ENCODE data around the gene CAMK2N2. TPM values are rescaled to one million over a fixed set of nuclear protein-coding genes. Genes with fewer than 3 reads are reported as not detected.

CAMK2N2 gene
- total RNA-seq, 4 donors from 2014 or later: not detected

DNA sequence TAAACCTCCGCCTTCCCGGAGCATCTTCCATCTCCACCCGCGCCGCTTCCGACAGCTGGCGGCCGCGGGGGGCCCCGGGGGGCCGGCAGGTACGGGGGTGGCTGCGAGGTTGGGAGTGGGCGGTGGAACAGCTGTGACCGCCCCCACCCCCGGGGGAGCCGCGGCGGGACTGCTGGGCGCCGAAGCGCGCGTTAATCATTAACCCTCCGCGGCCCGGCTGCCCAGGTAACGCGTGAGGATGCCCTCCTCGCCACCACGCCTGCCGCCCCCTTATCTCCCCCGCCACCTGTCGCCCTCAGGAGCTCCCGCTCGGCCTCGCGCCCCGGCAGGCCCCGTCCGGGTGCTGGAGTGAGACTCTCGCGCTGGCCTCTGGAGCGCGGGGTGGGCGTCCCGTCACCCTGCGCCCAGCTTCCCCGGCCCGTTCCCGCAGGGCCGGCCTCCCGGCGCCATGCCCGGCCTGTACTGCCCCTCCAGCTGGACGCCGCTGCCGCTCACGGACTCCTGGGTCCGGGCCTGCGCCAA, 31.2 kb downstream of the CAMK2N2 start:
- no CpG with 5 or more reads among the region's 61 CpGs for WGBS, 2 donors
- Histone ChIP-seq H3K4me3 (peak overlapping the region; percentile 27 to 67 (median 46)), H3K9me3 (no peaks in the 10 kb centered on the region), H3K27me3 (peaks cover 12 to 99% (median 13%) of the 10 kb centered on the region in 4 donors), H3K36me3 (no peaks in the 10 kb centered on the region), H3K27ac (no peak overlapping the region), H3K4me1 (peaks cover 9 to 36% (median 21%) of the 10 kb centered on the region in 3 donors)
- no peak for DNase-seq
- intact Hi-C loops (cut with DNase I): no loop called here
- TF ChIP-seq, protein P1, sequence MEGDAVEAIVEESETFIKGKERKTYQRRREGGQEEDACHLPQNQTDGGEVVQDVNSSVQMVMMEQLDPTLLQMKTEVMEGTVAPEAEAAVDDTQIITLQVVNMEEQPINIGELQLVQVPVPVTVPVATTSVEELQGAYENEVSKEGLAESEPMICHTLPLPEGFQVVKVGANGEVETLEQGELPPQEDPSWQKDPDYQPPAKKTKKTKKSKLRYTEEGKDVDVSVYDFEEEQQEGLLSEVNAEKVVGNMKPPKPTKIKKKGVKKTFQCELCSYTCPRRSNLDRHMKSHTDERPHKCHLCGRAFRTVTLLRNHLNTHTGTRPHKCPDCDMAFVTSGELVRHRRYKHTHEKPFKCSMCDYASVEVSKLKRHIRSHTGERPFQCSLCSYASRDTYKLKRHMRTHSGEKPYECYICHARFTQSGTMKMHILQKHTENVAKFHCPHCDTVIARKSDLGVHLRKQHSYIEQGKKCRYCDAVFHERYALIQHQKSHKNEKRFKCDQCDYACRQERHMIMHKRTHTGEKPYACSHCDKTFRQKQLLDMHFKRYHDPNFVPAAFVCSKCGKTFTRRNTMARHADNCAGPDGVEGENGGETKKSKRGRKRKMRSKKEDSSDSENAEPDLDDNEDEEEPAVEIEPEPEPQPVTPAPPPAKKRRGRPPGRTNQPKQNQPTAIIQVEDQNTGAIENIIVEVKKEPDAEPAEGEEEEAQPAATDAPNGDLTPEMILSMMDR (IDR thresholded peaks at IDR 0.05): no peak
- TF ChIP-seq POLR2A (IDR thresholded peaks at IDR 0.05): no peak

DNA sequence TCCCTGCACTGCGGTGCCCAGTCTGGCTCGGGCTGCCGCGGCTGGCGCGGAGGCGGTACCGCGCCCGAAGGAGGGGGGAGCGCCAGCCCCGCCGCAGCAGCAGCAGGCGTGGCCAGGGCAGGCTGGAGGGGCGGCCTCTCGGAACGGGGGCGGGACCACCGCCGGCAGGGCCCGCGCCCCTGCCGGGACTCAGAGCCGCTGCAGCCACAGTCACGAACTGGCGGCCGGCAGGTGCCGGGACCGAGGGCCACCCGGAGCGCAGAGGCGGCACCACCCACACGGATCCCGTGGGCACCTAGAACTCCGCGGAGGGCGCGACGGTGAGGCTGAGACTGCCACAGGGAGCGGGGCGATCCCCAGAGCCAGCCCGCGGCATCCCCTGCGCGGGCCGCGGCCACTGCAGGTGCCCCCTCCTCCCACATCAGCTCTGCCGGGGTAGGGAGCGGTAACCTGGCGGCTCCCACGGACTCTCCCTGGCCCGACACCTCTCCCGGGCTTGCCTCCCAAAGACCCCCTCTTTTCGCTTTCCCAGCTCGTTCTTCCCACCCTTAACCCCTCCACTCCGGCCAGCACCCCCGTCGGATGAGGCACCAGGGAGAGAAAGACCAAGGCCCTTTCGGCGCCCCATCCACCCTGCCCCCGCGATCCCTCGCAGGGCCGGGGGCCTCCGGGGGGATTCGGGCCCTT, 31.8 kb downstream of the CAMK2N2 start, which contains the start of gene VWA5B2:
Gene VWA5B2, plus strand, starts transcription at position 192 of the 687 bp plus-strand sequence. CDS start 944 bp downstream, outside the sequence.
- H3K4me3 ChIP-seq: peak within 1 kb of the TSS; percentile 27 to 67 (median 46)
- TF ChIP-seq, protein P1 (IDR thresholded peaks at IDR 0.05): peak in 4 of 6 experiments; percentile 23 to 44 (median 28)
- no peak for TF ChIP-seq POLR2A (IDR thresholded peaks at IDR 0.05)
- no peak within 1 kb of the TSS for H3K27ac ChIP-seq
- no peak for DNase-seq
- 3% methylated on average over 9 of the region's 66 CpGs; no CpG with 5 or more reads in 1 of the 2 donors for WGBS, 2 donors
- H3K9me3 ChIP-seq: no peaks in the 10 kb centered on the region
- H3K27me3 ChIP-seq: peaks cover 12 to 98% (median 13%) of the 10 kb centered on the region in 4 donors
- H3K36me3 ChIP-seq: no peaks in the 10 kb centered on the region
- intact Hi-C loops (cut with DNase I): no loop called here
- H3K4me1 ChIP-seq: peaks cover 9 to 35% (median 21%) of the 10 kb centered on the region in 3 donors

DNA sequence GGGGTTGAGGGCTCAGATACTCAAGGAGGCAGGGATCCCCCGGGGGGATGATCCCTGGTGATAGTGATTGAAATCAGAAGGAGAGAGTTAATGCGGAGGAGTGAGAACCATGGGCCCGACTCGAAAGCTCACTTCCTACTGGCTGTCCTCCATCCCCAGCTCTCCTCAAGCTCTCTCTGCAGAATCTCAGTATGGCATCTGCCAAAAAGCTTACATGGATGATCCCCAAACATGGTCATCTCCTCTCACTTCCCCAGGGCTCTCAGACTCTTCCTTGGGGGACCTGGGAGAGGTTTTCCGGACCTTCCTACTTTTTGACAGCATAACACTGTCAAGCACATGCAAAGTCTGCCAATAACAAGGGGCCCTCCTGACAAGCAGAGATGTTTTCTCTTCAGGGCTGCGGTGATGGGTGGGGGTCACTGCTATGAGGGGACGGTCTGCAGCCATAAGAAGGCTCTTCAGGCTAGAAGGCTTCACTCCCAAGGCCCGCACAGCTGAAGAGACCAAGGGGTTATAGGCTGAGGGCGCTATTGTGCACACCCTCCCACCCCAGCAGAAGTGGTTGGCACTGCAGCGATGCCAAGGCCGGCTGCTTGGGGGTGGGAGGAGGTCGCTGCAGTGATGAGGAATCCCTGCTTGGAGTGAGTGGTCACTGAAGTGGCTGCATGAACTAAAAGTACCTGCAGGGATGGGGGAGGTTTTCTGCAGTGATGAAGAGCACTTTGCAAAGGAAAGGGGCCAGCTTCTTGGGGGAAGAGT, 32.8 kb downstream of the CAMK2N2 start:
- Histone ChIP-seq H3K9me3 (no peaks in the 10 kb centered on the region), H3K27ac (no peak overlapping the region), H3K27me3 (peaks cover 12 to 89% (median 13%) of the 10 kb centered on the region in 4 donors), H3K36me3 (no peaks in the 10 kb centered on the region), H3K4me3 (peak overlapping the region in 2 of 4 donors; percentile 53 to 67), H3K4me1 (peaks cover 9 to 26% (median 21%) of the 10 kb centered on the region in 3 donors)
- TF ChIP-seq, protein P1 (IDR thresholded peaks at IDR 0.05): no peak
- intact Hi-C loops (cut with DNase I): no loop called here
- WGBS, 2 donors: 60 to 67% methylated on average over 5 to 7 of the region's 12 CpGs
- no peak for DNase-seq

DNA sequence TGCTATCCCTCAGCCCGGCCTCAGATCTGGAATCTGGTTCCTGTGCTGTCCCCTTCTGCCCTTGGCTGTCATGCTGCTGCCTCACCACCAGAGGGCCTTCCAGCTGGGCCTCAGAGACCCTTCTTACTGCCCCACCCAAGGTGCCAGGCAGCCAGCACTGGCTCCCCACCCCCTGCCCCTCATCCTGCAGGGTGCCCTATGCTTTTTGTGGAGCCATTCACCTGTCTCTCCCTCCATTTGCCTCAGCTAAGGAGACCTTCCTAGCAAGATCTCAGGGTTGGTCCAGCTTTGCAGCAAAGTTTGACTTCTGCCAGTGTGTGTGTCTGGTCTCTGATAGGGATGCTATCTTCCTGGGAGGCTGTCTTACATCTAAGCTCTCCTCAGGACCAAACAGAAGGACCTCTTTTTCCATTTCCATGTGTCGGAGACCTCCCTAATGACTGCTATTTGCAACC, 33.8 kb downstream of the CAMK2N2 start:
- Histone ChIP-seq H3K4me1 (peaks cover 9 to 26% (median 21%) of the 10 kb centered on the region in 3 donors), H3K27me3 (peaks cover 12 to 84% (median 13%) of the 10 kb centered on the region in 4 donors), H3K27ac (no peak overlapping the region), H3K36me3 (no peaks in the 10 kb centered on the region), H3K9me3 (no peaks in the 10 kb centered on the region), H3K4me3 (no peak overlapping the region)
- DNase-seq: no peak
- no peak for TF ChIP-seq POLR2A (IDR thresholded peaks at IDR 0.05)
- TF ChIP-seq, protein P1 (IDR thresholded peaks at IDR 0.05): peak; percentile 47 to 80 (median 68)
- intact Hi-C loops (cut with DNase I): no loop called here
- whole genome bisulfite sequencing, 2 donors: 59% methylated on average over 2 of the region's 2 CpGs
